B cell (primary cell): ENCODE results near the gene C4orf33. TPM values are rescaled to one million over a fixed set of nuclear protein-coding genes. Genes with fewer than 3 reads are reported as not detected.

ENCODE experiments used
- ATAC-seq: fragments of 200-7000 bp; cut with Tn5 transposase; one replicate; pipeline ENCODE4 v1.10.0; 2021; ENCODE audit warnings: low read depth, mild to moderate bottlenecking, moderate number of reproducible peaks, moderate library complexity
- CTCF ChIA-PET: fragments of 350-600 bp; sonication (Branson Sonifier 250); formaldehyde crosslinking; loops from one replicate; lab custom pipeline; 2021; ENCODE audit warnings: antibody characterized with exemption, inconsistent platforms; lab: Charles Lee
- POLR2A ChIA-PET: fragments of 350-600 bp; sonication (Branson Sonifier 250); formaldehyde crosslinking; loops from one replicate; lab custom pipeline; 2021; ENCODE audit warnings: antibody characterized with exemption; lab: Charles Lee
- DNase-seq: peaks from one replicate; pipeline ENCODE4 v3.0.0; 2013
- H2AFZ ChIP-seq: 2 replicates; pipeline ENCODE4 v1.6.1; 2012; ENCODE audit warnings: mild to moderate bottlenecking, low read depth, low read length; ENCODE audit not compliant: insufficient read depth, poor library complexity, severe bottlenecking
- H3K27ac ChIP-seq, 2 donors: 1 replicate in 1 of 2; 2 replicates in 1 of 2; pipeline ENCODE4 v1.5.1; 2012 to 2013; ENCODE audit warnings: low read length in 2 of 2, mild to moderate bottlenecking in 2 of 2, moderate library complexity in 1 of 2
- H3K27me3 ChIP-seq, 4 experiments: fragments of 200-600 bp in 1 of 4; sonication (generic) in 1 of 4; replicated peaks in 1 of 4; 1 replicate in 2 of 4; 2 replicates in 2 of 4; pipeline versions ENCODE4 v1.6.1 to v1.7.0; 2013 to 2016; ENCODE audit warnings: low read length in 3 of 4, mild to moderate bottlenecking in 2 of 4, mixed read lengths in 1 of 4, moderate library complexity in 1 of 4; ENCODE audit not compliant: insufficient read depth in 4 of 4, control insufficient read depth in 3 of 4; ENCODE audit errors: control extremely low read depth in 1 of 4
- H3K36me3 ChIP-seq, 2 experiments: replicated peaks in 1 of 2; 1 replicate in 1 of 2; 2 replicates in 1 of 2; pipeline versions ENCODE4 v1.6.1 to v1.7.1; 2013; ENCODE audit warnings: low read length in 1 of 2; ENCODE audit not compliant: insufficient read depth in 2 of 2, control insufficient read depth in 1 of 2; ENCODE audit errors: control extremely low read depth in 1 of 2, extremely low read depth in 1 of 2
- H3K4me1 ChIP-seq, 2 donors: fragments of 200-600 bp in 1 of 2; sonication (generic) in 1 of 2; 1 replicate in 1 of 2; 2 replicates in 1 of 2; pipeline versions ENCODE4 v1.5.1 to v1.6.1; 2013 to 2017; ENCODE audit warnings: low read length in 2 of 2; ENCODE audit not compliant: control insufficient read depth in 2 of 2, insufficient read depth in 2 of 2
- H3K4me2 ChIP-seq: replicated peaks from 2 replicates; pipeline ENCODE3; 2012; ENCODE audit warnings: mild to moderate bottlenecking, low read depth, low read length; ENCODE audit not compliant: poor library complexity, severe bottlenecking
- H3K4me3 ChIP-seq, 5 experiments: fragments of 200-600 bp in 1 of 5; sonication (generic) in 1 of 5; 1 replicate in 3 of 5; 2 replicates in 2 of 5; pipeline versions ENCODE4 v1.5.1 to v1.7.0; 2011 to 2016; ENCODE audit warnings: low read length in 4 of 5, mild to moderate bottlenecking in 4 of 5, low read depth in 2 of 5, control low read depth in 1 of 5, moderate library complexity in 1 of 5; ENCODE audit not compliant: insufficient read depth in 1 of 5; ENCODE audit errors: control extremely low read depth in 1 of 5, extremely low read depth in 1 of 5
- H3K79me2 ChIP-seq: fragments of 200-600 bp; sonication (generic); one replicate; pipeline ENCODE4 v1.6.0; 2016; ENCODE audit warnings: low read length; ENCODE audit not compliant: control insufficient read depth, insufficient read depth
- H3K9ac ChIP-seq: fragments of 200-600 bp; sonication (generic); 2 replicates; pipeline ENCODE4 v1.6.1; 2017; ENCODE audit warnings: mild to moderate bottlenecking, low read length, moderate library complexity
- H3K9me3 ChIP-seq, 3 donors: one replicate each; pipeline versions ENCODE4 v1.6.1 to v1.7.1; 2013; ENCODE audit warnings: low read length in 2 of 3; ENCODE audit not compliant: control insufficient read depth in 2 of 3, insufficient read depth in 1 of 3; ENCODE audit errors: control extremely low read depth in 1 of 3
- H4K20me1 ChIP-seq: 2 replicates; pipeline ENCODE4 v1.6.0; 2012; ENCODE audit warnings: mild to moderate bottlenecking, low read length; ENCODE audit not compliant: insufficient read depth, control insufficient read depth, poor library complexity, severe bottlenecking
- H3K27ac Mint-ChIP-seq: one replicate; pipeline ENCODE4 v1.8.0; 2021; ENCODE audit warnings: mixed read lengths
- H3K27me3 Mint-ChIP-seq: one replicate; pipeline ENCODE4 v1.8.0; 2021; ENCODE audit warnings: mixed read lengths
- H3K4me1 Mint-ChIP-seq: one replicate; pipeline ENCODE4 v1.8.0; 2021; ENCODE audit warnings: mixed read lengths
- H3K4me3 Mint-ChIP-seq: one replicate; pipeline ENCODE4 v1.8.0; 2021; ENCODE audit warnings: mixed read lengths
- H3K9me3 Mint-ChIP-seq: one replicate; pipeline ENCODE4 v1.8.0; 2022; ENCODE audit warnings: mixed read lengths; ENCODE audit not compliant: insufficient read depth
- EZH2 ChIP-seq: IDR thresholded peaks from 2 replicates; pipeline ENCODE4 v1.6.1; 2012; ENCODE audit warnings: borderline replicate concordance, low read depth, mild to moderate bottlenecking, moderate library complexity, low read length; ENCODE audit not compliant: insufficient read depth, poor library complexity, severe bottlenecking
- WGBS: methylation state at CpG from one replicate; pipeline ENCODE4 v1.1.5; 2013; ENCODE audit warnings: missing lambda C conversion rate; ENCODE audit not compliant: insufficient coverage; 5-methylcytosine and 5-hydroxymethylcytosine counted together
- intact Hi-C: fragments of 100-400 bp; cut with micrococcal nuclease; formaldehyde crosslinking; loops from one replicate; pipeline ENCODE4 v1.10.0; 2022
- polyA plus RNA-seq: library from polyadenylated mRNA; depleted of rRNA; stranded (reverse); fragments of >200 nt; gene quantifications from 2 replicates; pipeline ENCODE4 v1.2.3, GENCODE V29; 2012
- total RNA-seq, 2 donors: library from RNA; stranded (reverse); fragments of 120-200 nt in 1 of 2; gene quantifications; 1 replicate in 1 of 2; 2 replicates in 1 of 2; pipeline versions ENCODE4 v1.2.3 to v1.2.4, GENCODE V29; 2013 to 2022
- TF ChIP-seq, protein P1 (sequence below): fragments of 200-600 bp; IDR thresholded peaks from one replicate; pipeline ENCODE4 v1.8.0; 2022; ENCODE audit warnings: antibody characterized with exemption, mild to moderate bottlenecking

C4orf33 gene
- total and polyA plus RNA-seq, 2 donors (not counting 1 experiment from before 2014, with no cell fraction given) = 9.0 to 9.5 TPM

DNA sequence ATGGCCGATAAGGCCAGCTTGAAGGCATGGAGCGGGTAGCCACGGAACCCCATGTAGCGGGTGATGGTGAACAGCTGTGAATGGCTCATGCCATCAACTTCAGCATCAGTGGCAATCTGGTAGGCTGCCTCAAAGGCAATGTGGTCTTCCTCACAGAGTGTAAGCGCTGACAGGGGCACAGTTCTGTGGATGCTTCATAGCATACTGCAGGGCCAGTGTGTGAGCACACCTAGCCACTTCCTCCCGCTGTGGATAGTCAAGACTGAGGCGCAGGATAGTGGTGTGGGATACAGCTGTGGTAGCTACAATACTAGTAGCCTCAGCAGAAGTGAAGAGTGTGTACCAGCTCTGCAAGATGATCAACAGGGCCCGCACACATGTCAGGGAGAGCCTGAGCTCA is 40.5 kb downstream of the C4orf33 start:
- no peaks in the 10 kb centered on the region for H3K79me2 ChIP-seq
- no peak overlapping the region for H3K4me2 ChIP-seq
- H3K4me1 Mint-ChIP-seq = no peaks in the 10 kb centered on the region
- no peaks in the 10 kb centered on the region for H4K20me1 ChIP-seq
- intact Hi-C loops = no loop called here
- TF ChIP-seq, protein P1, sequence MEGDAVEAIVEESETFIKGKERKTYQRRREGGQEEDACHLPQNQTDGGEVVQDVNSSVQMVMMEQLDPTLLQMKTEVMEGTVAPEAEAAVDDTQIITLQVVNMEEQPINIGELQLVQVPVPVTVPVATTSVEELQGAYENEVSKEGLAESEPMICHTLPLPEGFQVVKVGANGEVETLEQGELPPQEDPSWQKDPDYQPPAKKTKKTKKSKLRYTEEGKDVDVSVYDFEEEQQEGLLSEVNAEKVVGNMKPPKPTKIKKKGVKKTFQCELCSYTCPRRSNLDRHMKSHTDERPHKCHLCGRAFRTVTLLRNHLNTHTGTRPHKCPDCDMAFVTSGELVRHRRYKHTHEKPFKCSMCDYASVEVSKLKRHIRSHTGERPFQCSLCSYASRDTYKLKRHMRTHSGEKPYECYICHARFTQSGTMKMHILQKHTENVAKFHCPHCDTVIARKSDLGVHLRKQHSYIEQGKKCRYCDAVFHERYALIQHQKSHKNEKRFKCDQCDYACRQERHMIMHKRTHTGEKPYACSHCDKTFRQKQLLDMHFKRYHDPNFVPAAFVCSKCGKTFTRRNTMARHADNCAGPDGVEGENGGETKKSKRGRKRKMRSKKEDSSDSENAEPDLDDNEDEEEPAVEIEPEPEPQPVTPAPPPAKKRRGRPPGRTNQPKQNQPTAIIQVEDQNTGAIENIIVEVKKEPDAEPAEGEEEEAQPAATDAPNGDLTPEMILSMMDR = no peak
- TF ChIP-seq EZH2 = no peak
- no peaks in the 10 kb centered on the region for H3K36me3 ChIP-seq
- ATAC-seq (no peak), DNase-seq (no peak)
- H2AFZ ChIP-seq = no peak overlapping the region
- H3K9ac ChIP-seq = no peak overlapping the region
- CTCF ChIA-PET = no interaction called here
- no peaks in the 10 kb centered on the region for H3K4me1 ChIP-seq
- no peaks in the 10 kb centered on the region for H3K9me3 Mint-ChIP-seq
- peaks cover 0 to 3% (median under 1%) of the 10 kb centered on the region in 4 experiments for H3K27me3 ChIP-seq
- POLR2A ChIA-PET = no interaction called here
- H3K9me3 ChIP-seq = peaks cover 0 to 11% (median under 1%) of the 10 kb centered on the region in 3 donors
- H3K27me3 Mint-ChIP-seq = peaks cover 3% of the 10 kb centered on the region
- H3K27ac ChIP-seq = no peak overlapping the region
- H3K27ac Mint-ChIP-seq = no peak overlapping the region
- H3K4me3 Mint-ChIP-seq = no peak overlapping the region
- WGBS = 95% methylated on average over 8 of the region's 8 CpGs
- H3K4me3 ChIP-seq = no peak overlapping the region

DNA sequence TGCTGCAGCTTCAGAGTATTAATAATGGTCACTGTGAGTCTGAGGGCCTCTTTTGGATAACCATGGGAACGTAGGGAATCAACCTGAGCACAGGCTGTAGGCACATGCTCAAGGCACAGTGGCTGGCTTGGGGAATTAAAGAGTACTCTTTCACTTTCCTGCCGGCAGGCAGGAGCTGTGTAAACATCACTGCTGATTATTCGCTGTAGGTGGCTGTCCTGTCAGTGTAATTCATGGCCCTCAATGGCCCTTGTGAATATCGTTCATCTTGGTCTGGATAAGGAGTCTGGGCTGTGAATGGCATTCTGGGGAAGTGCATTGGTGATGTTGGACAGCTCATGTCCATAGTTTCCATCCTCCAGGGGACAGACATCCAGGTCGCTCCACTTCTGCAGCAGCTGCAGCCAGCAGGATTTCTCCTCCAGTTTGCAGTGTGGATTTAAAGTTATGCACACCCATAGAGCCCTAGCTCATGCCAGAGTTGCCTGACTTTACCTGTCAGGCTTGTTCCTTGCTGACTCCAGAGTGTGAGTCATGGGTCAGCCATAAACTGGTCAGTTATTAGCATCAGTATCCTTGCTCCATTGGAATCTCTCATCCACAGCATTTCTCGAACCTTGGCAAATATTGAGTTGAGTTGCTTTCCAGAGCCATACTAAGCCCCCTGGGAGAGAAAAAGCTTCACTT is 43.0 kb downstream of the C4orf33 start:
- no peak overlapping the region for H2AFZ ChIP-seq
- no peak for DNase-seq
- H4K20me1 ChIP-seq = no peaks in the 10 kb centered on the region
- peaks cover 3% of the 10 kb centered on the region for H3K27me3 Mint-ChIP-seq
- H3K4me2 ChIP-seq = no peak overlapping the region
- H3K9ac ChIP-seq = no peak overlapping the region
- no peaks in the 10 kb centered on the region for H3K4me1 Mint-ChIP-seq
- H3K9me3 ChIP-seq = no peaks in the 10 kb centered on the region
- CTCF ChIA-PET = no interaction called here
- no peaks in the 10 kb centered on the region for H3K36me3 ChIP-seq
- H3K4me3 Mint-ChIP-seq = no peak overlapping the region
- ATAC-seq = no peak
- peaks cover 0 to 8% (median 2%) of the 10 kb centered on the region in 4 experiments for H3K27me3 ChIP-seq
- no peak overlapping the region for H3K4me3 ChIP-seq
- H3K27ac Mint-ChIP-seq = no peak overlapping the region
- intact Hi-C loops = no loop called here
- POLR2A ChIA-PET = no interaction called here
- no peaks in the 10 kb centered on the region for H3K4me1 ChIP-seq
- WGBS = 78% methylated on average over 5 of the region's 6 CpGs
- no peaks in the 10 kb centered on the region for H3K9me3 Mint-ChIP-seq
- H3K79me2 ChIP-seq = no peaks in the 10 kb centered on the region
- TF ChIP-seq EZH2 = no peak
- TF ChIP-seq, protein P1 = no peak
- H3K27ac ChIP-seq = no peak overlapping the region
